Renal cortex interstitium (tissue), 11 donors: Measurements from ENCODE around the gene CDK9. TPM values are rescaled to one million over a fixed set of nuclear protein-coding genes. Genes with fewer than 3 reads are reported as not detected.
"Not testable (repeated sequence)": the region's sequence is repeated elsewhere in the genome, so short reads cannot be mapped to it uniquely, and the experiment has no call there.

Source experiments
- DNase-seq, 11 donors: peaks; one replicate each; pipeline ENCODE4 v3.0.0-alpha.2; 2013; ENCODE audit warnings: low read depth in 9 of 11, low spot score in 4 of 11; ENCODE audit errors: extremely low read depth in 1 of 11
- polyA plus RNA-seq, 3 donors: library from polyadenylated mRNA; unstranded; fragments of 120-200 nt; gene quantifications; one replicate each; pipeline ENCODE4 v1.2.1, GENCODE V29; 2013; ENCODE audit not compliant: insufficient read length in 3 of 3

The CDK9 gene
- polyA plus RNA-seq, 3 donors, result 67.5 to 75.5 (median 73.9) TPM

GRCh38 chr9:127833555-127833954, 47.7 kb downstream of the CDK9 start:
- DNase-seq, result no peak

GRCh38 chr9:127835991-127836516, 50.2 kb downstream of the CDK9 start:
- no peak for DNase-seq

GRCh38 chr9:127836561-127836960, 50.7 kb downstream of the CDK9 start:
- DNase-seq, result not testable (repeated sequence)

- DNase-seq, result no peak
Observed at GRCh38 chr9:127837346-127837745, 51.5 kb downstream of the CDK9 start.

GRCh38 chr9:127838375-127839078, 52.7 kb downstream of the CDK9 start:
- DNase-seq, result no peak

Other genes with a start within 250 kb of the CDK9 start
- 10 to 100 TPM; 28.9 to 35.2 (median 30.2) TPM for gene STXBP1, start 173.8 kb upstream of the CDK9 start, polyA plus RNA-seq
- gene CFAP157, start 79.0 kb upstream of the CDK9 start, polyA plus RNA-seq, result 1 to 10 TPM; 4.0 to 9.8 (median 5.2) TPM
- 10 to 100 TPM in 2 of 3 donors, 1 to 10 TPM in 1; 7.3 to 13.8 (median 13.0) TPM for gene PTRH1, start 70.4 kb upstream of the CDK9 start, polyA plus RNA-seq
- under 1 TPM; 0.11 to 0.41 (median 0.23) TPM for gene TTC16, start 70.0 kb upstream of the CDK9 start, polyA plus RNA-seq
- 10 to 100 TPM; 12.1 to 19.0 (median 13.6) TPM for gene TOR2A, start 50.7 kb upstream of the CDK9 start, polyA plus RNA-seq
- gene SH2D3C, start 7.4 kb upstream of the CDK9 start, polyA plus RNA-seq, result 10 to 100 TPM; 13.2 to 17.6 (median 16.1) TPM
- 10 to 100 TPM; 38.9 to 45.5 (median 44.7) TPM for gene FPGS, start 16.8 kb downstream of the CDK9 start, polyA plus RNA-seq
- 10 to 100 TPM; 75.7 to 92.9 (median 83.7) TPM for gene ENG, start 68.6 kb downstream of the CDK9 start, polyA plus RNA-seq
- gene AK1, start 91.6 kb downstream of the CDK9 start, polyA plus RNA-seq, result 10 to 100 TPM; 31.0 to 50.7 (median 36.3) TPM
- 10 to 100 TPM; 41.8 to 49.0 (median 42.4) TPM for gene ST6GALNAC6, start 113.6 kb downstream of the CDK9 start, polyA plus RNA-seq
- gene ST6GALNAC4, start 131.0 kb downstream of the CDK9 start, polyA plus RNA-seq, result 10 to 100 TPM in 2 of 3 donors, 1 to 10 TPM in 1; 9.8 to 16.3 (median 13.1) TPM
- gene PIP5KL1, start 144.7 kb downstream of the CDK9 start, polyA plus RNA-seq, result 1 to 10 TPM; 1.5 to 1.8 (median 1.7) TPM
- gene DPM2, start 151.8 kb downstream of the CDK9 start, polyA plus RNA-seq, result 10 to 100 TPM; 35.3 to 43.4 (median 36.3) TPM
- gene EEIG1, start 195.0 kb downstream of the CDK9 start, polyA plus RNA-seq, result 10 to 100 TPM; 31.5 to 35.0 (median 34.1) TPM